Measurements from ENCODE around the gene KLRG1.

DNA sequence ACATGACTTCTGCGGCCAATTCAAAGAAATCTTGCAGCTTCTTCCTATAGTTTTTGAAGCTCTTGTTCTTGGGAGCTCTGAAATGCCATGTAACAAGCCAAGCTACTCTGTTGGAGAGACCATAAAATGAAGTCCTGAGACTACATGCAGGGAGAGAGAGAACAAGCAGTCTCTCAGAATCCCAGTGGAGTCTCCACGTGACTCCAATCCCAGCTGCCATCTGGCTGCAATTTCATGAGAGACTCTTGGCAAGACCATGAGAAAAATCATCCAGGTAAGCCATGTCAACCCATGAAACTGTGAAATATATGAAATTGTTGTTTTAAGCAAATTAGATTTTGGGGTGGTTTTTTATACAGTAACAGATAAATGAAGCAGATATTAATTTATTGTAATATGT, 54.4 kb downstream of the KLRG1 start:
- TF ChIP-seq POLR2A (IDR thresholded peaks at IDR 0.05; ENCODE audit: low read depth, low read length) (no peak), POLR2AphosphoS5 (IDR thresholded peaks at IDR 0.05; ENCODE audit: low read depth, low read length) (no peak), POU2F2 (IDR thresholded peaks at IDR 0.05; ENCODE audit: low read depth, low read length) (no peak)

Measured in GM12891 (cell line).